Stimulated activated CD8-positive, alpha-beta memory T cell treated with anti-CD3 and anti-CD28 coated beads, Interleukin-12 subunit alpha, Interleukin-12 subunit beta, amount 100 ng/mL, for 24 hours (primary cell): ENCODE data around the gene NCOR2.
"Not testable (repeated sequence)": the region's sequence is repeated elsewhere in the genome, so short reads cannot be mapped to it uniquely, and the experiment has no call there.

ENCODE experiments used
- DNase-seq: peaks from one replicate; pipeline ENCODE4 v3.0.0-alpha.2; 2020; ENCODE audit errors: extremely low read depth

Gene NCOR2

DNA sequence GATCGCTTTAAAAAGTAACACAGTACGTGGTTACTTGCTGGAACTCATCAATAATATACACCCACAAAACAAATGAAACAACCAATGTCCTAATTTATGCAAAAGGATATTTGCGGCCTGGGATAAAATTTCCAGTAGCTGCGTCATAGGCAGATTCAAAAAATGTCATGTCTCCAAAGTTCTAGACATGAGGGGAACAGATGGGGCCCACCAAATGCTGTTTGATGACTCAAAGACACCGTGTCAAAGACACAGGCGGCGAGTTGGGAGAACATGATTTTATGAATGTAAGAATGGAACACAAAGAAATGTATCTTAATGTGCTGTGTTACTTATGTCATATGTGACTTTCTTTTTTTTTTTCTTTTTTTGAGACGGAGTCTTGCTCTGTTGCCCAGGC lies 34.3 kb upstream of the NCOR2 start:
- no peak for DNase-seq

DNA sequence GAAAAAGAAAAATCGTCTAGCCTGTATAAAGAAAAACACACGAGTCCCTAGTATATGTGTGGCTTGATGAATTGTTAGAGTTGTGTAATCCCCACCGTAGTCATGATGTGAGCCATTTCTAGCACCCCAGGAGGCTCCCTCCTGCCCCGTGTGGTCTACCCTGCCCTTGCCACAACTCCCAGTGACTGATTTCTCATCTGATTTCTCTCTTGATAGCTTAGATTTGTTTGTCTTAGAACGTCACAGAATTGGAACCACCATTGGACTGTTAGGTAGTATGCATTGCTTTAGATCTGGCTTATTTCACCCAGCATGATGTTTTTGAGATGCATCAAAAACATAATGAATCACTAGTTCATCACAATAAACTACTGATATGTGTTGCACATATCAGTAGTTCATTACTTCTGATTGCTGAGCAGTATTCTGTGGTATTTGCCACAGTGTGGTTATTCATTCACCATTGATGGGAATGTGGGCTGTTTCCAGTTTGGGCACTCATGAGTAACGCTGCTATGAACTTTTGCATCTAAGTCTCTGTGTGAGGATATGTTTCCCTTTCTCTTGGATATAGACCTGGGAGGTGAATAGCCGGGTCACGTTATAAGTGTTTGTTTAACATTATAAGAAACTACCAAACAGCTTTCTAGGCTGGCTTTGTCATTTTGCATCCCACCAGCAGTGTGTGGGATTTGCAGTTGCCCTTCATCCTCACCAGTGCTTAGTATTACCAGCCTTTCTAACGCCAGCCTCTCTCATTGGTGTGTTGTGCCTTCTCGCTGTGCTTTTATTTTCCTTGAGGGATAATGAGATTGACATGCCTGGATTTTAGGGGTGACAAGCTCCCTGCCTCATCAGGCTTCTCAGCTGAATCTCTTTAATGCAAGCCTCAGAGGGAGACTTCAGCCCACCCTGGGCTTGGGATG lies 31.9 kb upstream of the NCOR2 start:
- DNase-seq: no peak

DNA sequence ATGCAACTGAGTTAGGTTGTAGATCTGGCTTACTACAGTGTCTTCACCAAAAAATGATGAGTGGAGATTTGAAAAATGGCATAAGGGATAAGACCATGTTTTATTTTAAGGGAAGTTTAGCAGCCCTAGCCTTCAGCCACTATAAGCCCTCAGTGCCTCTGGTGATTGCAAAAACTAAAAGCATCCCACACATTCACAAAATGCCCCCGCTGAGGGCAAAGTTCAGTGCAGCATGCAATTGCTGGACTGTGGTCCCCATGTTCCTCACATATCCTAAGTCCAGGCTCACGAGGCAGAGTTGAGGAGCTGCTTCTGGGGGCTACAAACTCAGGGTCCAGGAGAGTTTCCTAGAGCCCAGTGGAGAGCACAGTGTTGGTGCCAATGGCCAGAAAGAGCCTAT lies 29.6 kb upstream of the NCOR2 start:
- DNase-seq: no peak

DNA sequence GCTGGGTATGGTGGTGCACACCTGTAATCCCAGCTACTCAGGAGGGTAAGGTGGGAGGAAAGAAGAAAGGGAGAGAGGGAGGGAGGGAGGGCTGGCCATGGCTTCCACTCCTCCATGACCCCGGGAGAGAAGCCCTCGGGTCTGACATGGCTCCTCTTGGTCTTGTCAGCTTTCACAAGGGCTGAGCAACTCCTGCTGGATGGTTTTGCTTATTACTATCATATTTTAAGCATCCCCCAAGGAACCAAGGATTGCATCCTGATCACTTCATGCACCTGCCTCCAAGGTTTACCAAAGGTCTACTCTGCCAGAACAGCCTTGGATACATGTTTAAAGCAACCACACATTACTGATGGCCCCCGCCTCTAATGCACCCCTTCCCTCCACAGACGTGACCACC lies 28.0 kb upstream of the NCOR2 start:
- no peak for DNase-seq

DNA sequence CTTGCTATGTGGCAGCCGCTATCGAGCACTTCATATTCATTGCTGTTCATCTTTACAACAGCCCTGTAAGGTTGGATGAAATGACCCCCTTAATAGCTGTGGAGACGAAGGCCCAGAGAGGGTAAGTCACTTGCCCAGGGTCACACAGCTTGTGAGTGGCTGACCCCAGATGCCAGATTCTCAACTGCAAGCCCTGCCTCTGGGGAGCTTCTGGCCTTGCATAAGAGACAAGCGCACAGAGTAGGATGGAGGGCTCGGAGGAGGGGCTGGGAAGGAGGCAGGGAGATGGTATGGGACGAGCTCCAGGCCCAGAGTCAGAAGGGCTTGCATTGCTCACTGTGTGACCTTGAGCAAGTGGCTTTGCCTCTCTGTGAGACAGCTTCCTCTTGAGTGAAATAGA lies 27.4 kb upstream of the NCOR2 start:
- DNase-seq: no peak

DNA sequence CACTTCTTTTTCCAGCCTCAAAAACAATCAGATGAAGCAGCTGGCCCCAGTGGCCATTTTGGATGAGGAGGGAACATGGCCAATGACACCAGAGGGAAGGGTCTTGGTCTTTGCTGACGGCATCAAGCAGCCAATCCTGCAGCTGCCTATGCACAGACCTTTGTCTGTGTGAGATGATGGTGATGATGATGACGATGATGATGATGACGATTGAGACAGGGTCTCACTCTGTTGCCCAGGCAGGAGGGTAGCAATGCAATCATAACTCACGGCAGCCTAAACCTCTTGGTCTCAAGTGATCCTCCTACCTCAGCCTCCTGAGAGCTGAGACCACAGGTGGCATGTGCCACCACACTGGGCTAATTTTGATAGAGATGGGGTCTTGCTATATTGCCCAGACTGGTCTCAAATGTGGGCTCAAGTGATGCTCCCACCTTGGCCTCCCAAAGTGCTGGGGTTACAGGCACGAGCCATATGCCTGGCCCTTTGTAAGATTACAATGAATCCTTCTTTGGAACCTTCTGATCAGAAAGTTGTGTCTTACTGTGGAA lies 26.5 kb upstream of the NCOR2 start:
- DNase-seq: no peak

DNA sequence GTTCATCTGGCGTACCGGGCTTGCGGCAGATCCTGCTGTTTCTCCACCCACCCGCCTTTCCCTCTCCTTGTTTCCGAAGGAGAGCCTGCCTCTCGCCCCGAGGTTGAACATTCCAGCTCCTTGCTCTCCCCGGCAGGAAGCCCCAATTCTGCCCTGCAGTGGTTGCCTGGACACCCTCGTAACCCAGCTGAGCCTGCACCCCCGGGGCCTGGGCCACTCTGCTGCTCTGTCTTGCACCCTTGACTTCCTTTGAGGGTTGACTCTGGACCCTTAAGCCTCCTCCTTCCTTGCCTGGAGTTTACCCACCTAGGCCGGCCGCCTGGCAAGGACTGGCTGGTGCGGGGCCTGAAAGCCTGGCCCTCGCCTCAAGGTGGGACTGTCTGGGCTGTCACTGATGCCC lies 25.8 kb upstream of the NCOR2 start:
- no peak for DNase-seq

DNA sequence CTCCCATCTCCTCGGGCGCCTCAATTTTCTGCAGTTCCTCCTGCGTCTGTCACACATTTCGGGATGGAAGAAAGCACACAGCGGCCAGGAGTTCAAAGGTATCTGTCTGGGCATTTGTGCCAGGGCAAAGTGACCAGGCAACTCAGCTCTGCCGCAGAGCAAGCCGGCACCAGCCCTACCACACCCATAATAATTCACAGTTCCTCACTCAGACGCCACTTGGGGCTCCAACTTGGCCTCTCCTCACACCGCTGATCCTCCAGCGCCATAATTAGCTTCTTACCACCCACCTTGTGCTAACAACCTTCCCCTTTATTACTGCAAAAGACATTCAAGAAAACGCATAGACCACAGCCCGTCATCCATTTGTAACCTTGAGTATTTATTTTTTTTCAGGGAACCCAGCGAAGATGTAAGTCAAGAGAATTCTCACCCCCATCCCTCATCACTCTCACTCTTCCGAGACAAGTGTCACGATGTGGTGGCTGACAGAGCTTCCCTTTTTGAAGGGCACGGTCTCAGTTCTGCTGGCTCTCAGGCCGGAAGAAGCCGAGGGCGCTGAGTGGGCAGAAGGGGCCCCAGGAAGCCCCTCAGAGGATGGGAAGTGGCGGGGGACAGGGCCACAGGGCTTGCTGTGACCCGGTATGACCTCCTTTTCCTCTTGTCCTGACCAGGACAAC lies 25.2 kb upstream of the NCOR2 start:
- no peak for DNase-seq

DNA sequence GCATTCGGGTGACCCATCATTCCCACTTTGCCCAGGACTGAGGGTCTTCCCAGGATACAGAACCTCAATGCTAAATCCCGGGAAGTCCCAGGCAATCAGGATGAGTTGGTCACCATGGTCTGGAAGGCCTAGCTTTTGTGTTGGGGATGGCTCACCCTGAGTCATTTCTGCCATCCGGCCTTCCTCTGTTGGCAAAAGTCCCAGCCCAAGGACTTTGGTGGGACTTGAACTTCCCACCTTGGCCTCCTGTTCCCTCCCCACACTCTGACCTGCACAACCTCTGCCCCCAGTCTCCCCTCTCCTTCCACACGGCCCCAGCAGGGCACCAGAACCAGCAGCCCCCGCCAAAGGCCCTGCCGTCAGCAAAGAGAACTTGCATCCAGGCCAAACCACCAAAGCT lies 24.6 kb upstream of the NCOR2 start:
- no peak for DNase-seq

DNA sequence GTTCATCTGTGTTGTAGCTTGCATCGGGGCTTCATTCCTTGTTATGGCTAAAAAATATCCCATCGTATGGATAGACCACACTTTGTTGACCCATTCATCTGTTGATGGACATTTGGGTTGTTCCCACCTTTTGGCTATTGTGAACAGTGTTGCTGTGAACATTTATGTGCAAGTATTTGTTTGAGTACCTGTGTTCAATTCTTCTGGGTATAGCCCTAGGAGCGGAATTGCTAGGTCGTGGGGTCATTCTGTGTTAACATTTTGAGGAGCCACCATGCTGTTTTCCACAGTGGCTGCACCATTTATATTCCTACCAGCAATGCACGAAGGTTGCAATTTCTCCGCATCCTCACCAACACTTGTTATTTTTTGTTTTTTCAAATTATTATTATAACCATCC lies 23.0 kb upstream of the NCOR2 start:
- no peak for DNase-seq

DNA sequence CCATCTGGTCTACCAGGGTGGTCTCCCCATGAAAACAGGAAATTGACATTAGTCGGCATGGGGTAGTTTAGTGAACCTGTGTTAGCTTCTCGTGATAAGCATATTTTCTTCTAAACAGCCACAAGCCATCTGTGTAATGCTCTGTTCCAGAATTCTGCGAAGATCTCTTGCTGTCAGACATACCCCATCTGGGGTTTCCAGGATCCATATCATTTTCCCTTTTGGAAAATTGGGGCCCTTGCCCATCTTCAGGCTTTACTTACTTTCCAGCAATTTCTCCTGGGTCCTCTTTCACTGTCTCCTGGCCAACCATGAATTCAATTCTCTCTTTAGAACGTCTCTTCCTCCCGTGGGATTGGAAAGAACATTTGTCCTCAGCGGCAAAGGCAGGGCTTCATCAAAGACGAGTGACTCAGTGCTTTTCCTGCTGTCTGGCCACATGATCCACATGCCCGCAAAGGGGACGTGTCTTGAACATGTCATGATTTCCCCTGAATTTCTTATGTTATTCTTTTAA lies 21.4 kb upstream of the NCOR2 start:
- DNase-seq: no peak

DNA sequence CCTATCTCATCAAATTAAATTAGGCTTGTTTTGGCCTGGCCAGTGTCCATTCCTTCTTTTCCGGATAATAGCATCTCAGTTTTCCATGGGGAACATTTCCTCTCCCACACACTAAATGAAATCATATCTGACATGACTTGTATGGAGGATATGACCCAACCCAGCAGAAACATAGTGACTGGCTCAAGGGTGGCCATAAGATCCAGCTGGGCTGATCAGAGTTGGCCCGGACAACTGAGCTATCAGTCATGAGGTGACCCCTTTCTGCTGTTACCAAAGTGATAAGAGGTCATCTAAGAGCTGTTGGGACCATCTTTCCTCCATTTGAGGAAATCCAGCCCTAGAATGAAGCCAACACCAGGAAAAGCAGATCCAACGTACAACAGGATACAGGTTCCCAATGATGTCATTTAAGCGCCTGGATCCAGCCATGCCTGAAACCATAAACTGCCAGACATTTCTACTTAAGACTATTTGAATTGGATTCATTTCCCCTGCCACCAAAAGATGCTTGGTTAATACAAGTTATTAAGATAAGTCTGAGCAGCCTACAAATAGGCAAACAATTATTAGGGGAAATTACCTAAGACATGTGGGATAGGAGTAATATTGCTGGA lies 20.7 kb upstream of the NCOR2 start:
- DNase-seq: no peak

DNA sequence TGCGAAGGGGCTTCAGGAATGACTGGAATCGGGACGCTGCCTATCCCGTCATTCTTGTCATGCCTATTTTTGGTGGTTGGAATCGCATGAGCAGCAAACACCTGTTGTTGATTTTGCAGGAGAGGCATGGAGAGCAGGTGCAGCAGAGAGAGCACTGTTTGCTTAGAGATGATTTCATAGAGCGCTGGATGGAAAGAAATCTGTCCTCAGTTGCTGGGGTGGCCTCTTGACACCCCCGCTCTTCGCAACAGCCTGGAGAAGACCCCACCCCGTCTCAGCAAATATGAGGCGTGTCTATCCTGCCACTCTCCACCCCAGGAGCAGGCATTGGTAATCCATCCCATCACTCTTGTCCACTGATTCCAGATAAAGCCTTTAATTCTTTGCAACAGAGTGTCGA lies 19.3 kb upstream of the NCOR2 start:
- DNase-seq: no peak

DNA sequence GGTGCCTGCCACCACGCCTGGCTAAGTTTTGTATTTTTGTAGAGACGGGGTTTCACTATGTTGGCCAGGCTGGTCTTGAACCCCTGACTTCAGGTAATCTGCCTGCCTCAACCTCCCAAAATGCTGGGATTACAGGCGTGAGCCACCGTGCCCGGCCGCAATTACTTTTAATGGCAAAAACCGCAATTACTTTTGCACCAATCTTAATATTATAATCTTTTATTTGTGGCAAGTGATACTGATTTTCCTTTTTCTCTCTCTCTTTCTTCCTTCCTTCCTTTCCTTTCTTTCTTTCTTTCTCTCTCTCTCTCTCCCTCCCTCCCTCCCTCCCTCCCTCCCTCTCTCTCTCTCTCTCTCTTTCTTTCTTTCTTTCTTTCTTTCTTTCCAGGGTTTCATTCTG lies 17.1 kb upstream of the NCOR2 start:
- not testable (repeated sequence) for DNase-seq

DNA sequence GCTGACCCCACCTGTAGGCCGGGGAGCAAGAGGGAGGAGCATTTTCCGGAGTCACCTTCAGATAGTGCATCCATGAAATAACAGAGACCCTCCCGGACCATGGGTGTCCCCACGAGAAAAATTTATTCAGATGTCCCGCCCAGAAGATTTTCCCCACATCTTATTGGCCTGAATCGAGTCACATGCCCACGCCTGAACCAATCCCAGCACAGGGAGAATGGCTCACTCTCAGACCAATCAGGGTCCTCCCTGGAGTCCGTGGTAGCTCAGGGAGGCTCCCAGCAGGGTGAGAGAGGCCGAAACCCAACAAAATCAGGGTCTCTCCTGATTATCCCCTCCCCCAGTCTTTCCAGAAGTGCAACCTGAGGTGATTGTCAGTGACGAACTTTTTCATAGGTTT lies 16.4 kb upstream of the NCOR2 start:
- no peak for DNase-seq

DNA sequence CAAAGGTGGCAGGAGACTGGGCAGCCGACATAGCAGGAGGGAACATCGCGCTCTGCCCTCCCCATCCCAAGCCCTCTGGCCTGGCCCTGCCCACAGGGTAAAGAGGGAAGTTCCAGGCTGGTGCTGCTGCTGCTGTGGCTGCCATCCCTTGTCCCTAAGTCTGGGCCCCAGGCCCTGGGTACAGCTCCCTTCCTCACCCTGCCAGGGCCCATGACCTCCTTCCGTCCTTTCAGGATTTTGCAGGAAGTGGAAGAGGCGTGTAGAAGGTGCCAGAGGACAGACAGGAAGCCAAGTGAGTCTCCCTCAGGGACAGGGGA lies 14.7 kb upstream of the NCOR2 start:
- DNase-seq: no peak

DNA sequence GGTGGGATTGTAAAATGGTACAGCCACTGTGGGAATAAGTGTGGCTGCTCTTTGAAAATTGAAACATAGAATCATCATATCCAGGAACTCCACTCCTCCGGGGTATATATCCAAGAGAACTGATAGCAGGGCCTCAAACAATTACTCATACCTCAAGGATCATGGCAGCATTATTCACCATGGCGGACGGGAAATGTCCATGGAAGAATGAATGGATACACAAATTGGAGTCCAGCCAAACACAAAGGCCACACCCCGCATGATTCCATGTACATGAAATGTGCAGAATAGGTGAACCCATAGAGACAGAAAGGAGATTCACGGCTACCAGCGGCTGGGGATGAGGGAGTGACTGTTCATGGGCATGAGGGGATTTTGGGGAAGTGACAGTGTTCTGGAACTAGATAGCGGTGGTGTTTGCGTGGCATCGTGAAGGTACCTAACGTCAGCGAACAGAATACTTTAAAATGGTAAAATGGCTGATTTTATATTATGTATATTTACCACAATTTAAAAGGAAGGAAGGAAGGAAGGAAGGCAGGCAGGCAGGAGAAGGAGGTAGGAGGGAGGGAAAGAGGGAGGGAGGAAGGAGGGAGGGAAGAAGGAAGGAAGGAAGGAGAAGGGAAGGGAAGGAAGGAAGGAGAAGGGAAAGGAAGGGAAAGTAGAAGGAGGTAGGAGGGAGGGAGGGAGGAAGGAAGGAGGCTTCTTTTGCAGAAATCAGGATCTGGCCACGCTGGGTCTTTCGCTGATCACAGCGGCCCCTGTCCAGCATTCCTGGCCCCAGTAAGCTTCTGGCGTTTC lies 14.1 kb upstream of the NCOR2 start:
- DNase-seq: no peak

DNA sequence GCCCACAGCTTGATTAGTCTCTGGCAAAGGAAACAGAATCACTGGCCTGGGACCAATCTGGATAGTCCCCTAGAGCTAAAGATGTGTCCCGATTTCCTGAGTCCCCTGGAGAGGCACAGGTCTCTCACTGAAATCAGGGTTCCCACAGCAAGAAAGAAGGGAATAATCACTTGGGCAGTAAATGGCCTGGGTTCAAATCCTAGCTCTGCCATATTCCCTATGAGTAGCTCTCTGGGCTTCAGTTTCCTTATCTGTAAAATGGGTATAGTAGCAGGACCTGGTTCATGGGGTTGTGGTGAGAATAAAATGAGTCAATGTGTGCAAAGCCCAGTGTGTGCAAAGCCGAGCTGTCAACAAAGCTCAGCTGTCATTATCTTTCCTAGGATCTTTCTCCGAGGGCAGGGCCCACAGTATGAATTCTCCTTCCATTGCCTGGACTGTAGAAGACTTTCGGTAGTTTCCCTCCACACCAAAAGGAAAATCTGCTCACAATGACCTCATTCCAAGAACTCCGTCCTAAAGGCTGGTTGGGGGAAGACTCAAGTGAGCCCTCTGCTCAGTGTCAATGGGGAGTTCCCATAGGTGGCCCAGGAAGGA lies 12.6 kb upstream of the NCOR2 start:
- no peak for DNase-seq

DNA sequence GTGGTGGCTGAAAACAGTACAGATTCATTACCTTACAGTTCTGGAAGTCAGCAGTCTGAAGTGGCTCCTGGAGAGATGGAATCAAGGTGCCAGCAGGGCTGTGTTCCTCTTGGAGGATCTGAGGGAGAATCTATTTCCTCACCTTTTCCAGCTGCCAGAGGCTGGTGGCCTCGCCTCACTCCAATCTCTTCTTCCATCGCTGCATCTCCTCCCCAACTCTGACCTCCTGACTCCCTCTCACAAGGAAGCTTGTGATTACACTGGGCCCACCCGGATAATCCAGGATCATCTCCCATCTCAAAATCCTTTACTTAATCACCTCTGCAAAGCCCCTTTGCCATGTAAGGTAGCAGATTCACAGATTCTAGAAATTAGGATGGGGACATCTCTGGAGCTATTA lies 11.4 kb upstream of the NCOR2 start:
- DNase-seq: no peak

DNA sequence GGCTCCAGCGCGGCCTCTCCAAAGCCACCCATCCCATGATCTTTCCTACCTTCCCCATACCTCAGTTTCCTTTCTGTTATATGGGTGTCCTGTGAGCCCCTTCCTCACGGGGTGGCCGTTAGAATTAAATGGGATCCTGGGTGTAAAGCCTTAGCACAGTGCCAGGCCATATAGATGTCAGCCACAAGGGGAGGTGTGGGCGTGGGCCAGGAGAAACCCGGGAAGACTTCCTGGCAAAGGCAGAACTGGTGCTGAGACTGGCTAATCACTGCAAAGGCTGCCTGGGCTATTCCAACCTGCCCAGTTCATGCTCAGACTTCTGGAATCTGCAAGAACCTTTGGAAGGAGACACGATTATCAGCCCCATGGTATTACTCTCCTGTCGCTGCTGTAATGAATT lies 11.0 kb upstream of the NCOR2 start:
- no peak for DNase-seq

DNA sequence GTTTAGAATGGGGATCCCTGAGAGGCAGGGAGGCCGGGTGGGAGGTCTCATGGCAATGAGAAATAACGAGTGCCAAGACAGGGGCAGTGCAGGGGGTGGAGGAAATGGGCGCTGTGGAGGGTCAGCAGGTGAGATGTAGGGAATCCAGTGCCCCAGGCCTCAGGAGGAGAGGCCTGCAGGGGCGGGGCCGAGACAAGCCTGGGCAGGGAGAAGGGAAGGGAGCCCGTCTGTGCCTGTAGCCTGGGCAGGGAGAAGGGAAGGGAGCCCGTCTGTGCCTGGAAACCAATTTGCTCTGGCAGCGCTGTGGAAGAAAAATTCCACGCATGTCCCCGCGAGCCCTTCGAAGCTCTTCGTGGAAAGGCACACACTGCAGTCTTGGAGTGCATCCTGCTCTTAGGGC lies 10.6 kb upstream of the NCOR2 start:
- DNase-seq: no peak
